T-helper 1 cell treated with Interleukin-12 subunit alpha and Interleukin-12 subunit beta and Interleukin-4 antibody, amounts not matched to agents 30 μg/mL and 1 μg/mL, for 36 hours (primary cell): Measurements from ENCODE around the gene SLFNL1.

ENCODE experiments used
- H3K27ac Mint-ChIP-seq: one replicate; pipeline ENCODE4 v1.8.0; 2021; ENCODE audit warnings: mild to moderate bottlenecking, mixed read lengths
- H3K27me3 Mint-ChIP-seq: one replicate; pipeline ENCODE4 v1.8.0; 2021; ENCODE audit warnings: low read depth, mixed read lengths
- H3K36me3 Mint-ChIP-seq: one replicate; pipeline ENCODE4 v1.8.0; 2021; ENCODE audit warnings: low read depth, mixed read lengths
- H3K4me1 Mint-ChIP-seq: one replicate; pipeline ENCODE4 v1.8.0; 2021; ENCODE audit warnings: low read depth, mixed read lengths
- H3K4me3 Mint-ChIP-seq: one replicate; pipeline ENCODE4 v1.8.0; 2021; ENCODE audit warnings: mild to moderate bottlenecking, moderate library complexity, mixed read lengths
- H3K9me3 Mint-ChIP-seq: one replicate; pipeline ENCODE4 v1.8.0; 2021; ENCODE audit warnings: mixed read lengths

Gene SLFNL1

DNA sequence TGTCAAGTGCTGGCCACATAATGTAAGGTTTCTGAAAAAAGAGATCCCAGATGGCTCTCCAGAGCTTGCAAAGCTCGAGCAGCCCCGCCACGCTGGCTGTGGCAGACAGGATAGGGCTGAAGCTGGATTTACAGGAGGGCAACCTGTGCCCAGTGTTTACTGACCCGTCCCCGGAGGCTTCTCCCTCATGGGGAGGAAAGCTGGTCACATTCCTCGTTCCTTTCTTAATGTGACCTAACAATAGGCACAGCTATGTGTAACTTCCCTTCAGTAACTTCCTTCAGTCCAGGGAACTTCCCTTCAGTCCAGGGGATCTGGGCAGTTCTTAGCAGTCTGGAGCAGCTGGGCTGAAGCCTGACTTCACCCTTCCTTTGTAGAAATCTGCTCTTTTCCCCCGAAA is 7.7 kb downstream of the SLFNL1 start:
- Mint-ChIP-seq H3K27ac (no peak overlapping the region), H3K36me3 (peaks cover 29% of the 10 kb centered on the region), H3K4me3 (no peak overlapping the region)

DNA sequence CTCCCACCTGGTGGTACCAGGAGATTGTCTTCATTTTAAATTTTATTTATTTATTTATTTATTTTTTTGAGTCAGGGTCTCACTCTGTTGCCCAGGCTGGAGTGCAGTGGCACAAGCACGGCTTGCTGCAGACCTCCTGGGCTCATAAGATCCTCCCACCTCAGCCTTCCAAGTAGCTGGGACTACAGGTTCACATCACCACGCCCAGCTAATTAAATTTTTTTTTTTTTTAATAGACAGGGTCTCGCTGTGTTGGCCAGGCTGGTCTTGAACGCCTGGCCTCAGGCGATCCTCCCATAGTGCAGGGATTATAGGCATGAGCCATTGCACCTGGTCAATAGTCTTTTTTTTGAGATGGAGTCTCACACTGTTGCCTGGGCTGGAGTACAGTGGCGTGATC is 8.5 kb downstream of the SLFNL1 start:
- H3K4me1 Mint-ChIP-seq: peaks cover 5% of the 10 kb centered on the region
- no peaks in the 10 kb centered on the region for H3K9me3 Mint-ChIP-seq
- no peak overlapping the region for H3K4me3 Mint-ChIP-seq
- peaks cover 33% of the 10 kb centered on the region for H3K36me3 Mint-ChIP-seq
- H3K27me3 Mint-ChIP-seq: no peaks in the 10 kb centered on the region
- H3K27ac Mint-ChIP-seq: no peak overlapping the region

More for the DNA sequence above, 7.7 kb downstream of the SLFNL1 start:
- Mint-ChIP-seq H3K9me3 (no peaks in the 10 kb centered on the region), H3K4me1 (peaks cover 5% of the 10 kb centered on the region), H3K27me3 (no peaks in the 10 kb centered on the region)

- Mint-ChIP-seq H3K4me3 (no peak overlapping the region), H3K9me3 (no peaks in the 10 kb centered on the region), H3K27ac (no peak overlapping the region), H3K27me3 (no peaks in the 10 kb centered on the region), H3K36me3 (peaks cover 45% of the 10 kb centered on the region), H3K4me1 (peaks cover 7% of the 10 kb centered on the region)
Observed at GRCh38 chr1:41010345-41010744, 11.2 kb downstream of the SLFNL1 start.

DNA sequence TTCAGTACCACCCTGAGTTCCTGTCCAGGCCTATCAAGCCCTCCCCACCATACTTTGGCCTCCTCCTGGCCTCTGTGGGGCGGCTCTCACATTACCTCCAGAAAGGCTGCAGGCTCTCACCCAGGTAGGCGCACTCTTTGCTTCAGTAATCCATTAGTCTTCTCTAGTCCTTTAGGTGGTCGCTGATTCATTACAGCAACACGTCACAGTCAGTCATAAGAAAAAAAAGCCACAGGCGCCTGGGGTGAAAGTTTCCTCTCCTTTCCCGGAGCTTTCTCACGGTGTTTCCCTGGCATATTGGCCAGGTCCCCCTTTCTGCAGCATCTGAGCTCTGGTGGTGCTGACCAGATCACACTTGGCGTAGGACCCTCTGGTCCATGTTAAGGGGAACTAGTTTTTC is 12.1 kb downstream of the SLFNL1 start:
- Mint-ChIP-seq H3K27me3 (no peaks in the 10 kb centered on the region), H3K4me1 (peaks cover 5% of the 10 kb centered on the region), H3K27ac (no peak overlapping the region), H3K36me3 (peaks cover 42% of the 10 kb centered on the region), H3K4me3 (no peak overlapping the region), H3K9me3 (no peaks in the 10 kb centered on the region)

- H3K27ac Mint-ChIP-seq: no peak overlapping the region
- peaks cover 57% of the 10 kb centered on the region for H3K36me3 Mint-ChIP-seq
- peaks cover 18% of the 10 kb centered on the region for H3K4me1 Mint-ChIP-seq
Observed at GRCh38 chr1:41006942-41007865, 14.3 kb downstream of the SLFNL1 start.

DNA sequence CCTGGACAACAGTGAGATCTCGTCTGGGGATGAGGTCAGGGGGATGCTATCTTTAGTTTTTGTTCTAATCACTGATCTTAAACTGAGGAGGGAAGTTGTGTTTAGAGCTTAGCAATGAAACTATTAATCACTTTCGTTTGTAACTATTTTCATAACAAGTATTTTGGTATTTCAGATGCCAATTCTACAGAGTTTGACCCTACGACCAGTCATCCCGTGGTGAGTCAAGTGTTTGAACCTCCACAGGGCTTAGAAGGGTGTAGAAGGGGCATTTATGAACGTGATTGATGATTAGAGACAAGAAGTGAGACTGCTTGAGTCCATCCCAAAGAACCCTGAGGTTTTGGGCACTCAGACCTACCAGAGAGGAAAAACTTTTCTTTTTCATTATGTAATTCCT is 15.6 kb downstream of the SLFNL1 start:
- Mint-ChIP-seq H3K27me3 (no peaks in the 10 kb centered on the region), H3K27ac (peak overlapping the region; percentile 14), H3K9me3 (no peaks in the 10 kb centered on the region), H3K36me3 (peaks cover 55% of the 10 kb centered on the region), H3K4me1 (peaks cover 20% of the 10 kb centered on the region), H3K4me3 (no peak overlapping the region)

More at GRCh38 chr1:41006942-41007865, 14.3 kb downstream of the SLFNL1 start:
- no peaks in the 10 kb centered on the region for H3K9me3 Mint-ChIP-seq
- H3K27me3 Mint-ChIP-seq: no peaks in the 10 kb centered on the region
- no peak overlapping the region for H3K4me3 Mint-ChIP-seq

DNA sequence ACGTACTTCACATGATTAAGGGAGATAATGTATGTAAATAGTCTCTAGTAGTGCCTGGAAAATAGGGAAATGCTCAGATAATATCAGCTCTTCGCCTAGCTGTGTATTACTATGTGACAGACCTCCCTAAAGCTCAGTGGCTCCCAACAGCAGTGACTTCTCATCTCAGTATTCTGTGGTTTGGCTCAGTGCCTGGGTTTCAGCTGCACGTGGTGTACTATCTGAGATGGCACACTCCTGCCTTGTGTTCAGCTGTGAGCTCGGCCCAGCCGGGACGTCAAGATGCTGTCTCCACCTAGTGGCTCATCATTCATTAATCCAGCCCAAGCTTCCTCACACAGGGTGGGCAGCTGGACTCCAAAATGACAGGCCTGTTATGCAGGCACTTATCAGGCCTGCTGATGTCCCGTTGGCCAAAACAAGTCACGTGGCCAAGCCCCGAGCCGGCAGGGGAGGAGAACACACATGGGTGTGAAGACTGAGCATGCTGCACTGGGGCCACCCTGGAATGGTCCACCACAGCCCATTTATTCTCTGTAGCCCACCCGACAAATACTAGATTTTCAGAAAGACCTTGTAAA is 17.8 kb downstream of the SLFNL1 start:
- Mint-ChIP-seq H3K4me1 (peaks cover 22% of the 10 kb centered on the region), H3K36me3 (peaks cover 57% of the 10 kb centered on the region), H3K27me3 (no peaks in the 10 kb centered on the region), H3K9me3 (no peaks in the 10 kb centered on the region), H3K27ac (no peak overlapping the region), H3K4me3 (peak overlapping the region; percentile 17)

GRCh38 chr1:41003127-41003639 is 18.3 kb downstream of the SLFNL1 start:
- Mint-ChIP-seq H3K36me3 (peaks cover 58% of the 10 kb centered on the region), H3K9me3 (no peaks in the 10 kb centered on the region), H3K27me3 (no peaks in the 10 kb centered on the region), H3K27ac (no peak overlapping the region), H3K4me1 (peaks cover 22% of the 10 kb centered on the region), H3K4me3 (no peak overlapping the region)

DNA sequence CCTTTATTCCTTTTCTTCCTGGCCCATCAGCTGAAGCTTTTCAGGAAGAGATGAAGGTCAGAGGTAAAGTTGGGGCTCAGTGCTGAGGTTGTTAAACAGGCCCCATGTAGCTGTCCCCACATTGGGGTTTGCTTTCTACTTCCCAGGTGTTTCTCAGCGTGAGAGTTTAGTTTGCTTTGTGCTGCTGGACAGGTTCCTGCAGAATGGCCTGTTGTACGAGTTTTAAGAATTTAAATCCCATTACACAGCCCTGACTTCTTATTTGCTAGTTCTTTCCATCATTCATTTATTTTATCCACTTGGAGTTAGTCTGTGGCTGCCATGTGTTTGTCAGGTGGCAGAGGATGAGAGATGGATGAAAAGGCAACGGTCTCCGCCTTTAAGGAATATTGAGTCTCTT is 22.9 kb downstream of the SLFNL1 start:
- Mint-ChIP-seq H3K4me3 (no peak overlapping the region), H3K27ac (no peak overlapping the region), H3K27me3 (no peaks in the 10 kb centered on the region), H3K9me3 (no peaks in the 10 kb centered on the region), H3K4me1 (peaks cover 16% of the 10 kb centered on the region), H3K36me3 (peaks cover 64% of the 10 kb centered on the region)

DNA sequence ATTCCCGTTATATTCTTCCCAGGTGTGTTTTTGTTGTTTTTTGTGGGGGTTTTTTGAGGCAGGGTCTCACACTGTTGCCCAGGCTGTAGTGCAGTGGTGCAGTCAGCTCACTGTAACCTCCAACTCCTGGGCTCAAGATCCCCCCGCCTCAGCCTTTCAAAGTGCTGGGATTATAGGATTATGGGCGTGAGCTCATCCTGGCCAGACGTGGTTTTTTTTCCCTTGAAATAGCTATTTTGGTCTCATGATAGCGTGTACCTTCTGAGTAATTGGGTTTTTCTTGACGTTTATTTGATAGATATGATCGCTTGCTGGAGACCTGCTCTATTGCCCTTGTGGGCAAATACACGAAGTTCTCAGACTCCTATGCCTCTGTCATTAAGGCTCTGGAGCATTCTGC is 24.4 kb downstream of the SLFNL1 start:
- Mint-ChIP-seq H3K4me3 (no peak overlapping the region), H3K4me1 (peaks cover 8% of the 10 kb centered on the region), H3K27me3 (no peaks in the 10 kb centered on the region), H3K27ac (no peak overlapping the region), H3K9me3 (no peaks in the 10 kb centered on the region), H3K36me3 (peaks cover 57% of the 10 kb centered on the region)

GRCh38 chr1:40989066-40989465 is 32.5 kb downstream of the SLFNL1 start:
- no peak overlapping the region for H3K4me3 Mint-ChIP-seq
- peaks cover 13% of the 10 kb centered on the region for H3K4me1 Mint-ChIP-seq
- no peaks in the 10 kb centered on the region for H3K9me3 Mint-ChIP-seq
- H3K27ac Mint-ChIP-seq: no peak overlapping the region
- H3K27me3 Mint-ChIP-seq: no peaks in the 10 kb centered on the region
- peaks cover 59% of the 10 kb centered on the region for H3K36me3 Mint-ChIP-seq

- Mint-ChIP-seq H3K36me3 (peaks cover 58% of the 10 kb centered on the region), H3K4me3 (no peak overlapping the region), H3K9me3 (no peaks in the 10 kb centered on the region), H3K27ac (no peak overlapping the region), H3K27me3 (no peaks in the 10 kb centered on the region), H3K4me1 (peaks cover 19% of the 10 kb centered on the region)
Observed at GRCh38 chr1:40988280-40988679, 33.2 kb downstream of the SLFNL1 start.

GRCh38 chr1:40987439-40988276 is 33.9 kb downstream of the SLFNL1 start:
- no peak overlapping the region for H3K4me3 Mint-ChIP-seq
- no peaks in the 10 kb centered on the region for H3K27me3 Mint-ChIP-seq
- H3K4me1 Mint-ChIP-seq: peaks cover 21% of the 10 kb centered on the region
- H3K27ac Mint-ChIP-seq: no peak overlapping the region
- peaks cover 60% of the 10 kb centered on the region for H3K36me3 Mint-ChIP-seq
- no peaks in the 10 kb centered on the region for H3K9me3 Mint-ChIP-seq

GRCh38 chr1:40986956-40987355 is 34.6 kb downstream of the SLFNL1 start:
- peaks cover 22% of the 10 kb centered on the region for H3K4me1 Mint-ChIP-seq
- no peak overlapping the region for H3K4me3 Mint-ChIP-seq
- H3K9me3 Mint-ChIP-seq: no peaks in the 10 kb centered on the region
- H3K27ac Mint-ChIP-seq: no peak overlapping the region
- no peaks in the 10 kb centered on the region for H3K27me3 Mint-ChIP-seq
- peaks cover 57% of the 10 kb centered on the region for H3K36me3 Mint-ChIP-seq
